Large intestine (tissue), 3 donors: Measurements from ENCODE around the gene DNAJB2. TPM values are rescaled to one million over a fixed set of nuclear protein-coding genes. Genes with fewer than 3 reads are reported as not detected.

Experiments used
- DNase-seq, 2 donors: peaks; one replicate each; pipeline versions ENCODE4 v3.0.0 to v3.0.0-alpha.2; 2013
- H3K27ac ChIP-seq: one replicate; pipeline ENCODE4 v1.5.1; 2013; ENCODE audit warnings: low read length
- H3K27me3 ChIP-seq: 2 replicates; pipeline ENCODE4 v1.6.1; 2013; ENCODE audit warnings: low read length; ENCODE audit not compliant: control insufficient read depth, insufficient read depth
- H3K36me3 ChIP-seq: 2 replicates; pipeline ENCODE4 v1.6.1; 2013; ENCODE audit warnings: low read length; ENCODE audit not compliant: control insufficient read depth, insufficient read depth
- H3K4me1 ChIP-seq: one replicate; pipeline ENCODE4 v1.6.1; 2013; ENCODE audit warnings: low read length; ENCODE audit not compliant: control insufficient read depth, insufficient read depth
- H3K4me3 ChIP-seq: one replicate; pipeline ENCODE4 v1.5.1; 2013; ENCODE audit warnings: low read length
- H3K9me3 ChIP-seq: one replicate; pipeline ENCODE4 v1.6.1; 2013; ENCODE audit warnings: mild to moderate bottlenecking, low read depth, low read length, moderate library complexity; ENCODE audit not compliant: control insufficient read depth
- WGBS: methylation state at CpG from one replicate; pipeline ENCODE4 v1.1.5; 2013; ENCODE audit warnings: low lambda C conversion rate; ENCODE audit not compliant: insufficient coverage; 5-methylcytosine and 5-hydroxymethylcytosine counted together
- polyA plus RNA-seq: library from polyadenylated mRNA; unstranded; fragments of 120-200 nt; gene quantifications from one replicate; pipeline ENCODE4 v1.2.1, GENCODE V29; 2013

DNAJB2 gene
- polyA plus RNA-seq, 1 donor, result 46.9 TPM

DNA sequence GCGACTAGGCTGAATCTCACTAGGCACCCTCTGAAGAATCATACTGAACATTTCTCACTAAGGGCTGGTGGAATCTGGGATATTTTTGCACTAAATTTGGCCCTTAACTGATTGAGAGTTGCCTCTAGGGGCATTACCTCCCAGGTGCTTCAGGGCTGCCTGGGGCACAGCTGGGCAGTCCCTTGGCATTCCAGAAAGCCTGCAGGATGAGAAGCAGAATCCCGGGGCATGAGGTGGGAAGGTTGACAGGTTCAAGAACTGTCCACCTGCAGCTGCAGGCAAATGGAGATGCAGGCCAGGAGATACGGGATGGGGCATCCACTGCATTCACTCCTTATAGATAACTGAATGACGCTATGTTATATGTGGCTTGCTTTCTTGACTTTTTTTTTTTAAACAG is 46.0 kb downstream of the DNAJB2 start:
- no peak overlapping the region for H3K27ac ChIP-seq
- H3K4me1 ChIP-seq, result no peaks in the 10 kb centered on the region
- H3K4me3 ChIP-seq, result no peak overlapping the region
- H3K36me3 ChIP-seq, result no peaks in the 10 kb centered on the region
- H3K9me3 ChIP-seq, result no peaks in the 10 kb centered on the region
- H3K27me3 ChIP-seq, result peaks cover 38% of the 10 kb centered on the region
- WGBS, result no CpG with 5 or more reads among the region's 4 CpGs
- no peak for DNase-seq

GRCh38 chr2:219325657-219326315 is 46.6 kb downstream of the DNAJB2 start:
- no peak for DNase-seq
- WGBS, result 100% methylated on average over 2 of the region's 9 CpGs
- Histone ChIP-seq H3K27me3 (peaks cover 42% of the 10 kb centered on the region), H3K4me3 (no peak overlapping the region), H3K9me3 (no peaks in the 10 kb centered on the region), H3K4me1 (no peaks in the 10 kb centered on the region), H3K36me3 (no peaks in the 10 kb centered on the region), H3K27ac (no peak overlapping the region)

DNA sequence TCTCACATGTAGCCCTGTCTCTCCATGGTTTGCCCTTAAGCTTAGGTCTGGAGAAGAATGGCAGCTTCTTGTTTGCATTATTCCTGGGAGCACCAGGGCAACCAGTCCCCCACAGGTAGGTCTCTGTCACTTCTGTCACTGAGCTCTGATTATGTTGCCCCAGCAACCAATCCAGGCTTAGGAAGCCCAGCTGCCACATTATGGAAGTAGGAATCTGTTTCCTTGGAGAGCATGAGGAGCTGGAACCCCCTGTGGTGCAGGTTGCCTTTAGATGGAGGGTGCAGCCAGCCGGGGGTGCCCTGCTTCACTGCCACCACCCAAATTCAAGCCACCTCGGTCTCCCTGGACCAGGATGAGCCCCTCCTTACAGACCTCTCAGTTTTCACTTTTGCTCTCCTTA is 48.6 kb downstream of the DNAJB2 start:
- Histone ChIP-seq H3K4me3 (no peak overlapping the region), H3K9me3 (peaks cover 2% of the 10 kb centered on the region), H3K27ac (no peak overlapping the region), H3K27me3 (peaks cover 57% of the 10 kb centered on the region), H3K4me1 (no peaks in the 10 kb centered on the region), H3K36me3 (no peaks in the 10 kb centered on the region)
- WGBS, result no CpG with 5 or more reads among the region's 2 CpGs
- no peak for DNase-seq

- no peaks in the 10 kb centered on the region for H3K36me3 ChIP-seq
- no peak overlapping the region for H3K4me3 ChIP-seq
- no peaks in the 10 kb centered on the region for H3K4me1 ChIP-seq
- peak in 1 of 2 donors; percentile 40 for DNase-seq
- H3K9me3 ChIP-seq, result peaks cover 2% of the 10 kb centered on the region
- 30% methylated on average over 2 of the region's 39 CpGs for WGBS
- H3K27ac ChIP-seq, result no peak overlapping the region
- peaks cover 64% of the 10 kb centered on the region for H3K27me3 ChIP-seq
Measured at GRCh38 chr2:219331560-219332213, 52.5 kb downstream of the DNAJB2 start.

- no peak within 1 kb of the TSS for H3K27ac ChIP-seq
- peaks cover 2% of the 10 kb centered on the region for H3K9me3 ChIP-seq
- WGBS, result no CpG with 5 or more reads among the region's 24 CpGs
- H3K4me3 ChIP-seq, result no peak within 1 kb of the TSS
- H3K36me3 ChIP-seq, result no peaks in the 10 kb centered on the region
- DNase-seq, result no peak
- H3K4me1 ChIP-seq, result no peaks in the 10 kb centered on the region
- H3K27me3 ChIP-seq, result peaks cover 57% of the 10 kb centered on the region
Measured at GRCh38 chr2:219332542-219332941, 53.4 kb downstream of the DNAJB2 start, which contains the start of gene RESP18. TSS of gene RESP18 (minus strand) at chr2:219332744.

GRCh38 chr2:219334076-219334475 is 54.9 kb downstream of the DNAJB2 start:
- no peaks in the 10 kb centered on the region for H3K4me1 ChIP-seq
- WGBS, result no CpG with 5 or more reads among the region's 2 CpGs
- H3K4me3 ChIP-seq, result no peak overlapping the region
- no peak for DNase-seq
- H3K36me3 ChIP-seq, result no peaks in the 10 kb centered on the region
- no peak overlapping the region for H3K27ac ChIP-seq
- peaks cover 46% of the 10 kb centered on the region for H3K27me3 ChIP-seq
- peaks cover 2% of the 10 kb centered on the region for H3K9me3 ChIP-seq

GRCh38 chr2:219335373-219335786 is 56.2 kb downstream of the DNAJB2 start:
- WGBS, result no CpG with 5 or more reads among the region's 5 CpGs
- Histone ChIP-seq H3K27ac (no peak overlapping the region), H3K36me3 (no peaks in the 10 kb centered on the region), H3K4me3 (no peak overlapping the region), H3K9me3 (peaks cover 2% of the 10 kb centered on the region), H3K4me1 (no peaks in the 10 kb centered on the region), H3K27me3 (peaks cover 44% of the 10 kb centered on the region)
- no peak for DNase-seq

Other genes starting within 250 kb of the DNAJB2 start
- 3.4 TPM for gene CFAP65, start 237.8 kb upstream of the DNAJB2 start, polyA plus RNA-seq
- gene IHH, start 218.4 kb upstream of the DNAJB2 start, polyA plus RNA-seq, result 68.4 TPM
- 33.9 TPM for gene NHEJ1, start 118.6 kb upstream of the DNAJB2 start, polyA plus RNA-seq
- gene SLC23A3, start 109.3 kb upstream of the DNAJB2 start, polyA plus RNA-seq, result 6.2 TPM
- 56.2 TPM for gene CNPPD1, start 102.4 kb upstream of the DNAJB2 start, polyA plus RNA-seq
- 82.0 TPM for gene RETREG2, start 101.1 kb upstream of the DNAJB2 start, polyA plus RNA-seq
- 54.6 TPM for gene ZFAND2B, start 72.6 kb upstream of the DNAJB2 start, polyA plus RNA-seq
- gene ABCB6, start 60.4 kb upstream of the DNAJB2 start, polyA plus RNA-seq, result 43.7 TPM
- gene ATG9A, start 49.7 kb upstream of the DNAJB2 start, polyA plus RNA-seq, result 41.2 TPM
- gene ANKZF1, start 49.6 kb upstream of the DNAJB2 start, polyA plus RNA-seq, result 65.8 TPM
- 20.9 TPM for gene GLB1L, start 33.9 kb upstream of the DNAJB2 start, polyA plus RNA-seq
- gene STK16, start 33.9 kb upstream of the DNAJB2 start, polyA plus RNA-seq, result 36.2 TPM
- not detected for gene TUBA4B, start 26.1 kb upstream of the DNAJB2 start, polyA plus RNA-seq
- 25.6 TPM for gene TUBA4A, start 25.4 kb upstream of the DNAJB2 start, polyA plus RNA-seq
- gene PTPRN, start 30.0 kb downstream of the DNAJB2 start, polyA plus RNA-seq, result 9.2 TPM
- gene RESP18, start 53.4 kb downstream of the DNAJB2 start, polyA plus RNA-seq, result 0.46 TPM
- 149 TPM for gene DNPEP, start 108.5 kb downstream of the DNAJB2 start, polyA plus RNA-seq
- 429 TPM for gene DES, start 139.0 kb downstream of the DNAJB2 start, polyA plus RNA-seq
- gene SPEG, start 155.5 kb downstream of the DNAJB2 start, polyA plus RNA-seq, result 35.1 TPM
- gene GMPPA, start 219.5 kb downstream of the DNAJB2 start, polyA plus RNA-seq, result 54.0 TPM
- 1.1 TPM for gene ASIC4, start 235.1 kb downstream of the DNAJB2 start, polyA plus RNA-seq